Stimulated activated CD8-positive, alpha-beta memory T cell treated with anti-CD3 and anti-CD28 coated beads, Interleukin-15, amount 100 ng/mL, for 1 hour (primary cell): ENCODE data around the gene CTSF.
"Not testable (repeated sequence)": the region's sequence is repeated elsewhere in the genome, so short reads cannot be mapped to it uniquely, and the experiment has no call there.

ENCODE experiments used
- DNase-seq: peaks from one replicate; pipeline ENCODE4 v3.0.0-alpha.2; 2020; ENCODE audit warnings: low read depth

The CTSF gene

GRCh38 chr11:66559142-66559865 lies 9.1 kb downstream of the CTSF start:
- DNase-seq: no peak

GRCh38 chr11:66557733-66558326 lies 10.6 kb downstream of the CTSF start:
- DNase-seq: no peak

- no peak for DNase-seq
Observed at GRCh38 chr11:66556086-66556485, 12.3 kb downstream of the CTSF start.

GRCh38 chr11:66555416-66555815 lies 13.0 kb downstream of the CTSF start:
- DNase-seq: no peak

GRCh38 chr11:66554602-66555001 lies 13.8 kb downstream of the CTSF start:
- DNase-seq: no peak

GRCh38 chr11:66550887-66551286 lies 17.5 kb downstream of the CTSF start:
- DNase-seq: no peak

- no peak for DNase-seq
Observed at GRCh38 chr11:66549696-66550095, 18.7 kb downstream of the CTSF start.

GRCh38 chr11:66548774-66549630 lies 19.4 kb downstream of the CTSF start:
- no peak for DNase-seq

- DNase-seq: no peak
Observed at GRCh38 chr11:66548041-66548440, 20.4 kb downstream of the CTSF start.

- DNase-seq: no peak
Observed at GRCh38 chr11:66547662-66548009, 20.8 kb downstream of the CTSF start.

- DNase-seq: no peak
Observed at GRCh38 chr11:66546966-66547661, 21.3 kb downstream of the CTSF start.

- no peak for DNase-seq
Observed at GRCh38 chr11:66546368-66546965, 21.9 kb downstream of the CTSF start, which contains the start of gene ACTN3. Gene ACTN3 (plus strand): TSS chr11:66546903. CDS start chr11:66546938, 35 bp downstream.

GRCh38 chr11:66545701-66546367 lies 22.6 kb downstream of the CTSF start, which contains the start of gene ZDHHC24:
Gene ZDHHC24 (minus strand): TSS chr11:66546048. CDS start chr11:66546003, 45 bp downstream.
- DNase-seq: peak; percentile 50

- not testable (repeated sequence) for DNase-seq
Observed at GRCh38 chr11:66544952-66545351, 23.5 kb downstream of the CTSF start.

GRCh38 chr11:66543263-66544107 lies 24.9 kb downstream of the CTSF start:
- peak; percentile 31 for DNase-seq

GRCh38 chr11:66542362-66542761 lies 26.0 kb downstream of the CTSF start:
- DNase-seq: no peak

- DNase-seq: no peak
Observed at GRCh38 chr11:66541892-66542291, 26.5 kb downstream of the CTSF start.

- not testable (repeated sequence) for DNase-seq
Observed at GRCh38 chr11:66540598-66540997, 27.8 kb downstream of the CTSF start.

GRCh38 chr11:66539870-66540213 lies 28.6 kb downstream of the CTSF start:
- DNase-seq: no peak

GRCh38 chr11:66539170-66539869 lies 29.1 kb downstream of the CTSF start:
- DNase-seq: no peak
